ENCODE data around the gene LRFN3.
"Not testable (repeated sequence)": the region's sequence is repeated elsewhere in the genome, so short reads cannot be mapped to it uniquely, and the experiment has no call there.

LRFN3 gene

GRCh38 chr19:35940078-35940775 lies 4.1 kb downstream of the LRFN3 start:
- DNase-seq: no peak

- DNase-seq: no peak
These were observed 4.7 kb downstream of the LRFN3 start for GRCh38 chr19:35940839-35941238.

GRCh38 chr19:35942235-35942634 lies 6.1 kb downstream of the LRFN3 start:
- no peak for DNase-seq

- no peak for DNase-seq
These were observed 7.4 kb downstream of the LRFN3 start for GRCh38 chr19:35943321-35944301.

GRCh38 chr19:35944556-35944955 lies 8.4 kb downstream of the LRFN3 start:
- no peak for DNase-seq

- no peak for DNase-seq
These were observed 9.1 kb downstream of the LRFN3 start for GRCh38 chr19:35945121-35945790.

- no peak for DNase-seq
These were observed 10.0 kb downstream of the LRFN3 start for GRCh38 chr19:35946203-35946602.

- no peak for DNase-seq
These were observed 13.0 kb downstream of the LRFN3 start for GRCh38 chr19:35949131-35949530.

GRCh38 chr19:35955881-35956634 lies 19.9 kb downstream of the LRFN3 start:
- no peak for DNase-seq

- not testable (repeated sequence) for DNase-seq
These were observed 21.2 kb downstream of the LRFN3 start for GRCh38 chr19:35957411-35957810.

GRCh38 chr19:35958660-35959039 lies 22.5 kb downstream of the LRFN3 start:
- no peak for DNase-seq

GRCh38 chr19:35959040-35959967 lies 23.1 kb downstream of the LRFN3 start:
- peak; percentile 84 for DNase-seq

- DNase-seq: no peak
These were observed 23.8 kb downstream of the LRFN3 start for GRCh38 chr19:35959968-35960320.

- DNase-seq: no peak
These were observed 24.3 kb downstream of the LRFN3 start for GRCh38 chr19:35960432-35960972.

GRCh38 chr19:35963514-35963913 lies 27.3 kb downstream of the LRFN3 start:
- DNase-seq: peak; percentile 44

GRCh38 chr19:35966771-35967170 lies 30.6 kb downstream of the LRFN3 start:
- no peak for DNase-seq

GRCh38 chr19:35973487-35973886 lies 37.3 kb downstream of the LRFN3 start:
- no peak for DNase-seq

- no peak for DNase-seq
These were observed 39.5 kb downstream of the LRFN3 start for GRCh38 chr19:35975608-35976214.

GRCh38 chr19:35977446-35978222 lies 41.5 kb downstream of the LRFN3 start:
- no peak for DNase-seq

GRCh38 chr19:35978271-35978670 lies 42.1 kb downstream of the LRFN3 start:
- DNase-seq: no peak
